GM13977 (cell line): ENCODE results near the gene NOTCH4.
A peak's percentile ranks its signal among the peaks of the same experiment; 100 is the strongest.
"Not testable (repeated sequence)": the region's sequence is repeated elsewhere in the genome, so short reads cannot be mapped to it uniquely, and the experiment has no call there.

Experiments used
- DNase-seq: peaks from one replicate; pipeline ENCODE4 v3.0.0; 2012; ENCODE audit warnings: low spot score
- in situ Hi-C: fragments of 300-500 bp; cut with MboI; formaldehyde crosslinking; loops from one replicate; pipeline ENCODE4 v1.12.0; 2022; ENCODE audit warnings: low sequenced_read_pairs, low pct_unique_long_range_greater_than_20kb, mixed read lengths, inconsistent platforms; ENCODE audit not compliant: unreplicated experiment
- TF ChIP-seq, protein P1 (sequence below): IDR thresholded peaks from 2 replicates; pipeline ENCODE4 v1.5.1; 2012; ENCODE audit warnings: mild to moderate bottlenecking, control low read depth; ENCODE audit not compliant: insufficient read depth; ENCODE audit errors: extremely low read depth, missing control alignments

NOTCH4 gene

DNA sequence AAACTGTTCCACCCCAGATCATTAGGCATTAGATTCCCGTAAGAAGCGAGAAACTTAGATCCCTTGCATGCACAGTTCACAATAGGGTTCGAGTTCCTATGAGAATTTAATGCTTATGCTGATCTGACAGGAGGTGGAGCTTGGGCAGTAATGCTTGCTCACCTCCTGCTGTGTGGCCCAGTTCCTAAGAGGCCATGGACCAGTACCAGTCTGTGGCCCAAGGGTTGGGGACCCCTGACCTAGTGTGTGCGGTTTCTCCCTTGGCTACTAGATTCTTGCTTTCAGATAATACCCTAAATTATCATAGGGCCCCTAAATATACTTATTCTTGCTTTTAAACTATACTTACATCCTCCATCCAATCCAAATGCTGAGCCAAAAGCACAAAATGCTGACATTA lies 29.5 kb downstream of the NOTCH4 start:
- in situ Hi-C loops: no loop called here
- TF ChIP-seq, protein P1, sequence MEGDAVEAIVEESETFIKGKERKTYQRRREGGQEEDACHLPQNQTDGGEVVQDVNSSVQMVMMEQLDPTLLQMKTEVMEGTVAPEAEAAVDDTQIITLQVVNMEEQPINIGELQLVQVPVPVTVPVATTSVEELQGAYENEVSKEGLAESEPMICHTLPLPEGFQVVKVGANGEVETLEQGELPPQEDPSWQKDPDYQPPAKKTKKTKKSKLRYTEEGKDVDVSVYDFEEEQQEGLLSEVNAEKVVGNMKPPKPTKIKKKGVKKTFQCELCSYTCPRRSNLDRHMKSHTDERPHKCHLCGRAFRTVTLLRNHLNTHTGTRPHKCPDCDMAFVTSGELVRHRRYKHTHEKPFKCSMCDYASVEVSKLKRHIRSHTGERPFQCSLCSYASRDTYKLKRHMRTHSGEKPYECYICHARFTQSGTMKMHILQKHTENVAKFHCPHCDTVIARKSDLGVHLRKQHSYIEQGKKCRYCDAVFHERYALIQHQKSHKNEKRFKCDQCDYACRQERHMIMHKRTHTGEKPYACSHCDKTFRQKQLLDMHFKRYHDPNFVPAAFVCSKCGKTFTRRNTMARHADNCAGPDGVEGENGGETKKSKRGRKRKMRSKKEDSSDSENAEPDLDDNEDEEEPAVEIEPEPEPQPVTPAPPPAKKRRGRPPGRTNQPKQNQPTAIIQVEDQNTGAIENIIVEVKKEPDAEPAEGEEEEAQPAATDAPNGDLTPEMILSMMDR: no peak
- no peak for DNase-seq

DNA sequence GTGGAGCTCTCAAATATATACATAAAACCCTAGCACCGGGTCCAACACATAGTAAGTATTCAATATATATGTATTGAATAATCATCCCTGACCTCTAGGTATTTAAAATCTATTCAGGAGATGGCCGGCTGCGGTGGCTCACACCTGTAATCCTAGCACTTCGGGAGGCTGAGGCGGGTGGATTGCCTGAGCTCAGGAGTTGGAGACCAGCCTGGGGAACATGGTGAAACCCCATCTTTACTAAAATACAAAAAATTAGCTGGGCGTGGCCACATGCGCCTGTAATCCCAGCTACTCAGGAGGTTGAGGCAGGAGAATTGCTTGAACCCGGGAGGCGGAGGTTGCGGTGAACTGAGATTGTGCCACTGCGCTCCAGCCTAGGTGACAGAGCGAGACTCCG lies 30.8 kb downstream of the NOTCH4 start:
- DNase-seq, in situ Hi-C loops: not testable (repeated sequence)

DNA sequence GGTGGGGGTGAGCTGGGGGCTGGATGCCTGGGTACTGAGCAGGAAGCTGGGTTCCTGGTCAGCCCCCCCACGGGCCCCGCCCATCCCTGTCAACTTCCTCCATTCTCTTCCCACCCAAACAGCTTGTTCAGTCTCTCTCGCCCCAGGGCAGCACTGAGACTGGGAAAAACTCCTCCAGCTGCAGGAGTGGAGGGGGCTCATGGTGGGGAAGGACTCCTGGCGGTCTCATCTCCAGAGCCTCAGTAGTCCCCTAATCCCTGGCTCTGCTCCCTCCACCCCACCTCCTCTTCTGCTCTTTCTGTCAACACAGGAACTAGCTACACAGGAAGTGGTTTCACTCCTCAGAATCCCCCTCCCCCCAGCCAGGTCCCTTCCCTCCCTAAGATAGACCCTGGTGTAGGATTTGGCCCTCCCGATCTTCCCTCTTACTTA lies 31.2 kb downstream of the NOTCH4 start, which contains the start of gene GPSM3:
TSS of gene GPSM3 (minus strand) at position 36 of the 432 bp plus-strand sequence. CDS start 130 bp downstream, outside the sequence.
- in situ Hi-C loops: no loop called here
- no peak for DNase-seq
- TF ChIP-seq, protein P1: no peak

DNA sequence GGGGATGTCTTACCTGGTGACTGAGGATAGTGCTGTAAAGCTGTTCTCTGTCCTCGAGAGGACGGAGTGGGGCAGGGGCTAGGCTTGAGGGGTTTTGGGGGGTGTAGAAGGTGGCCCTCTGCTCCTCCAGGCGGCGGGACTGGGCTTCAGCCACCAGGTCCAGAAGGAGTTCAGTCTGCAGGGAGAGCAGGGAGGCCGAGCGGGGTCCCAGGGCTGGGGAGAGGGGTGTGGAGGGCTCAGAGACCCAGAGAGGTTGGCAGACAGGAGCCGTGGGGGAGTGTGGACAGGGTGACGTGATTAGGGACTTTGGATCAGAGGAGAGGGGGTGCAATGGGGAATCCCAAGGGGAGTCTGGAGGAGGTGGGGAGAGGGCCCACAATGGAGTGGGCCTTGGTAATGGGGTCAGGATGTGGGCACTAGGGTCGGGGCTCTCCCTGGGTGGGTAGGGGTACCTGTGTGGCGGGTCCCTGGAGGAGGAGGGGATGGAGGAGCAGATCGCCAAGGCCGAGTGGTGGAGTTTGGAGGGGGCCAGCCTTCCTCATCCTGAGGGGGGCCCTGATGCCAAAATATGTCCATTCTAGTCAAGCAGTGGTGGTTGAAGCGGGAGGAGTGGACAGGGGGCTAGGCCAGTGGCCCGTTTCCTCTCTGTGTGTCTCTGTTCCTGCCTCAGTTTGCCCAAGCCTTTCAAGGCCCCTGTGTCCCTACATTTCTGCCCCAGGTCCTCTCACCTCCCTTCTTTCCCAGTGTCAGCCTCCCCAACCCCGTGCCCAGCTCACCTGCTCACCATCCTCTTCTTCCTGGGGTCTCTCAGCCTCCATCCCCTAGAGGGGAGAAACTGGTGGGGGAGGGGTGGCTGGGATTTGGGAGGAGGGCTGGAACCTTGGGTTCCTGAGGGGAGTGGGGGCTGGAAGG lies 31.9 kb downstream of the NOTCH4 start:
- TF ChIP-seq, protein P1: no peak
- DNase-seq: no peak
- in situ Hi-C loops: no loop called here

DNA sequence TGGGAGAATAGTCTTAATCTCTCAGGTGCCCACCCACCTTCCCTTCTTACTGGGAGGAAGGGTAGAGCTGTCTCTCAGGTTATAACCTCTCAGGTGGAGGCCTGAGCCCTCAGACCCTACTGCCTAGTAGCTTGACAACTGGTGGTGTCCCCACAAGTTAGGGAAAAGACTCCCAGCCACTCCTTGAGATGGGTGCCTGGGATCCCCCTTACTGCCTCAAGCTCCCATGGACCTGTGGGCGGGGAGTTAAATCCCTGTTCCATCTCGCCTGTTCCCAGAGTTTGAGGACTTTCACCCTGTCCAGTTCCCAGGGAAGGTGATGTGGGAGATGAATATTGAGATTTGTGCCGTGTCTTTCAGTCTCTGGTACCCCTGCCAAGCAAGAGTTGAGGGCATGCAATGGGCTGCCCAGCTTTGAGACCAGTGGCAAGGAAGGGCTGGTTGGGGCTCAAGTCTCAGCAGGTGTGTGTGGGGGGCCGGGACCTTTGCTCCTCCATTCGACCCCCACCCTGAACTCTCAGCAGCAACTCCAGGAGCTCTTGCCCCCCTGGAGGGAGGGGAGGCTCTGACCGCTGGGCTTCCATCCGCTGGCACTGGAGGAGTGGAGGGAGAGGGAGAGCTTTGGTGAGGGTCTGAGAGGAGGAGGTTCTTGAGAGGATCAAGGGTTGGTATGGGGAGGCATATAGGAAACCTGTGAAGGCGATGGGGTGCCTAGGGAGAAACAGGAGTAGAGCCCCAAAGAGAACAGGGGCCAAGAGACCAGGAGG lies 32.8 kb downstream of the NOTCH4 start:
- TF ChIP-seq, protein P1: no peak
- in situ Hi-C loops: no loop called here
- DNase-seq: no peak

DNA sequence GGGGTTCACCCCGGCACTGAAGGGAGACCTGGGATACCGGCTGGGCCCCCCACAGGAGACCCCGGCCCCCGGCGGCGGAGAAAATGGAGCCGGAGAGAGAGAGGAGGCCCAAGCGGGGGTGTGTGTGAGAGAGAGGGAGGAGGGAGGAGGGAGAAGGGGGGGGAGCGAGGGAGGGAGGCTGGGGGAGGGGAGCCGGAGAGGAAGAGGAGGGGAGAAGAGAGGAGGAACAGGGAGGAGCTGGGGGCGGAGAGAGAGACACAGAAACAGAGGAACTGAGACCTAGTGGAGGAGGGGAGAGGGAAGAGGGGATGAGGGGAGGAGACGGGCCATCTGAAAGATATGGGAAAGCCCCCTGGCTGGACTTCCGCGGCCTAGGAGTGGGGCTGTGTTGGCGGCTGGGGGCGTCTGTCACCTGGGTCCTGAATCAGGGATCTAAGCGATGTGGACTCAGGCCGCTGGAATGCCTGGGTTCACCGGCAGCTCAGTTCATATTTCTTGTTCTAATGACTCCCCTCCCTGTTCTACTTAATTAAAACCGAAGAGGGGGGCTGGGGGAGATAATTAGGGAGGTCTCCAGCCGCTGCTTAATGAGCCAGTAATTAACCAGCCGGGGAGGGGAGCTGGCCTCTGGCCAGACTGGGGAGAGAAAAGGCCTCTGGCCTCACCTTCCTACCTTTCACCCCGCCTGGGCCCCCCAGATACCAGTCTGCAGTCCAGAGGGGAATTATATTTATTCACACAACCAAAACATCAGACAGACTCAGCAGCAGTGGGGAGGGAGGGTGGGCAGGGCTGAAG lies 33.6 kb downstream of the NOTCH4 start, which contains the start of gene PBX2:
TSS of gene PBX2 (minus strand) at position 149 of the 798 bp plus-strand sequence. CDS start 287 bp downstream, outside the sequence.
- DNase-seq: peak; percentile 90
- TF ChIP-seq, protein P1: no peak
- in situ Hi-C loops: no loop called here
